GM23248 (cell line): ENCODE data around the gene ISM1. TPM values are rescaled to one million over a fixed set of nuclear protein-coding genes. Genes with fewer than 3 reads are reported as not detected.

ENCODE experiments used
- DNase-seq: peaks from one replicate; pipeline ENCODE4 v3.0.0-alpha.2; 2015
- H2AFZ ChIP-seq: fragments of 200-600 bp; sonication (generic); 2 replicates; pipeline ENCODE4 v1.6.1; 2016; ENCODE audit warnings: antibody characterized with exemption
- H3F3A ChIP-seq: fragments of 200-600 bp; sonication (generic); 2 replicates; pipeline ENCODE4 v1.6.1; 2016; ENCODE audit warnings: mild to moderate bottlenecking, antibody characterized with exemption, mixed run types; ENCODE audit not compliant: insufficient read depth
- H3K27ac ChIP-seq: fragments of 200-600 bp; sonication (generic); 2 replicates; pipeline ENCODE4 v1.5.1; 2016; ENCODE audit warnings: mild to moderate bottlenecking
- H3K27me3 ChIP-seq: fragments of 200-600 bp; sonication (generic); replicated peaks from 2 replicates; pipeline ENCODE4 v1.6.1; 2016; ENCODE audit warnings: mild to moderate bottlenecking; ENCODE audit not compliant: insufficient read depth
- H3K36me3 ChIP-seq: fragments of 200-600 bp; sonication (generic); 2 replicates; pipeline ENCODE4 v1.6.1; 2016; ENCODE audit warnings: low read depth, mild to moderate bottlenecking
- H3K4me1 ChIP-seq: fragments of 200-600 bp; sonication (generic); 2 replicates; pipeline ENCODE4 v1.6.1; 2016; ENCODE audit warnings: mild to moderate bottlenecking; ENCODE audit not compliant: insufficient read depth
- H3K4me2 ChIP-seq: fragments of 200-600 bp; sonication (generic); one replicate; pipeline ENCODE4 v1.6.1; 2016; ENCODE audit warnings: mild to moderate bottlenecking; ENCODE audit not compliant: unreplicated experiment
- H3K4me3 ChIP-seq: fragments of 200-600 bp; sonication (generic); 2 replicates; pipeline ENCODE4 v1.5.1; 2016; ENCODE audit warnings: mild to moderate bottlenecking
- H3K79me2 ChIP-seq: fragments of 200-600 bp; sonication (generic); 2 replicates; pipeline ENCODE4 v1.6.1; 2016; ENCODE audit warnings: mild to moderate bottlenecking; ENCODE audit not compliant: insufficient read depth
- H3K9ac ChIP-seq: fragments of 200-600 bp; sonication (generic); 2 replicates; pipeline ENCODE4 v1.6.1; 2016; ENCODE audit warnings: mild to moderate bottlenecking
- H3K9me2 ChIP-seq: fragments of 200-600 bp; sonication (generic); 2 replicates; pipeline ENCODE4 v1.6.1; 2016; ENCODE audit warnings: mixed run types, mild to moderate bottlenecking, moderate library complexity; ENCODE audit not compliant: insufficient read depth
- H3K9me3 ChIP-seq: fragments of 200-600 bp; sonication (generic); one replicate; pipeline ENCODE4 v1.6.1; 2017; ENCODE audit warnings: low read depth
- H4K20me1 ChIP-seq: fragments of 200-600 bp; sonication (generic); 2 replicates; pipeline ENCODE4 v1.6.0; 2016; ENCODE audit not compliant: insufficient read depth
- EZH2 ChIP-seq: fragments of 200-600 bp; sonication (generic); IDR thresholded peaks from 2 replicates; pipeline ENCODE4 v1.6.1; 2018; ENCODE audit warnings: antibody characterized with exemption, mild to moderate bottlenecking; ENCODE audit not compliant: insufficient read depth, poor library complexity, severe bottlenecking
- EZH2phosphoT487 ChIP-seq: fragments of 200-600 bp; sonication (generic); IDR thresholded peaks from 2 replicates; pipeline ENCODE4 v1.6.1; 2018; ENCODE audit warnings: antibody characterized with exemption, moderate library complexity, mild to moderate bottlenecking, low read depth; ENCODE audit not compliant: insufficient read depth
- WGBS, 2 experiments: methylation state at CpG; one replicate each; pipeline ENCODE4 v1.1.6; 2015 to 2017; ENCODE audit warnings: low lambda C conversion rate in 2 of 2, low coverage in 1 of 2; ENCODE audit errors: missing lambda C conversion rate in 2 of 2; 5-methylcytosine and 5-hydroxymethylcytosine counted together
- in situ Hi-C: fragments of 300-500 bp; cut with MboI; formaldehyde crosslinking; loops from 2 replicates; pipeline ENCODE4 v1.15.0; 2020
- polyA plus RNA-seq: library from polyadenylated mRNA; unstranded; fragments of >200 nt; fragmentation: Nextera tagmentation; extraction: Ambion mirVana; gene quantifications from 2 replicates; pipeline ENCODE4 v1.2.1, GENCODE V29; 2016
- total RNA-seq: library from RNA; depleted of rRNA; stranded (reverse); fragments of >200 nt; shearing (Covaris generic); gene quantifications from 2 replicates; pipeline ENCODE4 v1.2.3, GENCODE V29; 2014

The ISM1 gene
- total and polyA plus RNA-seq, 2 experiments from 2014 or later: 0.06 TPM; not detected in 1

- H3K4me1 ChIP-seq: no peaks in the 10 kb centered on the region
- H3K79me2 ChIP-seq: no peaks in the 10 kb centered on the region
- H3K9ac ChIP-seq: no peak overlapping the region
- H3F3A ChIP-seq: no peaks in the 10 kb centered on the region
- no peaks in the 10 kb centered on the region for H4K20me1 ChIP-seq
- H3K4me2 ChIP-seq: no peak overlapping the region
- 0 out of 2 replicates have a peak, but pooled peaks cover 6% of the 10 kb centered on the region for H3K27me3 ChIP-seq
- no peaks in the 10 kb centered on the region for H3K9me2 ChIP-seq
- in situ Hi-C loops: no loop called here
- 32 to 39% methylated on average over 2 of the region's 2 CpGs for WGBS, 2 experiments
- H3K36me3 ChIP-seq: no peaks in the 10 kb centered on the region
- H3K9me3 ChIP-seq: no peaks in the 10 kb centered on the region
- H3K27ac ChIP-seq: no peak overlapping the region
- no peak overlapping the region for H2AFZ ChIP-seq
- no peak for DNase-seq
- no peak overlapping the region for H3K4me3 ChIP-seq
- TF ChIP-seq EZH2phosphoT487 (no peak), EZH2 (no peak)
Observed at GRCh38 chr20:13262302-13262650, 41.2 kb downstream of the ISM1 start.

GRCh38 chr20:13262671-13263360, 41.7 kb downstream of the ISM1 start:
- H3K4me1 ChIP-seq: no peaks in the 10 kb centered on the region
- 0 out of 2 replicates have a peak, but pooled peaks cover 6% of the 10 kb centered on the region for H3K27me3 ChIP-seq
- no peaks in the 10 kb centered on the region for H3K36me3 ChIP-seq
- no peaks in the 10 kb centered on the region for H3K79me2 ChIP-seq
- H3K9ac ChIP-seq: no peak overlapping the region
- no peaks in the 10 kb centered on the region for H4K20me1 ChIP-seq
- no peak overlapping the region for H3K27ac ChIP-seq
- no peak overlapping the region for H2AFZ ChIP-seq
- in situ Hi-C loops: no loop called here
- no peaks in the 10 kb centered on the region for H3F3A ChIP-seq
- H3K9me2 ChIP-seq: no peaks in the 10 kb centered on the region
- no peak overlapping the region for H3K4me2 ChIP-seq
- 70 to 79% methylated on average over 9 of the region's 9 CpGs for WGBS, 2 experiments
- no peaks in the 10 kb centered on the region for H3K9me3 ChIP-seq
- no peak for DNase-seq
- no peak overlapping the region for H3K4me3 ChIP-seq
- TF ChIP-seq EZH2phosphoT487: no peak
- no peak for TF ChIP-seq EZH2

GRCh38 chr20:13263451-13263850, 42.4 kb downstream of the ISM1 start:
- Histone ChIP-seq H3K79me2 (no peaks in the 10 kb centered on the region), H4K20me1 (no peaks in the 10 kb centered on the region), H3K27ac (no peak overlapping the region), H3K36me3 (no peaks in the 10 kb centered on the region), H2AFZ (no peak overlapping the region), H3K9me3 (no peaks in the 10 kb centered on the region), H3K4me1 (no peaks in the 10 kb centered on the region), H3K27me3 (peaks cover 13% of the 10 kb centered on the region; the same call in 1 of the 2 replicates), H3K4me2 (no peak overlapping the region), H3K9me2 (no peaks in the 10 kb centered on the region), H3F3A (no peaks in the 10 kb centered on the region), H3K4me3 (no peak overlapping the region), H3K9ac (no peak overlapping the region)
- in situ Hi-C loops: no loop called here
- TF ChIP-seq EZH2: no peak
- no peak for TF ChIP-seq EZH2phosphoT487
- DNase-seq: no peak
- 39 to 46% methylated on average over 5 of the region's 5 CpGs for WGBS, 2 experiments

- H3K79me2 ChIP-seq: no peaks in the 10 kb centered on the region
- no peak overlapping the region for H3K4me2 ChIP-seq
- no peak overlapping the region for H3K27ac ChIP-seq
- in situ Hi-C loops: no loop called here
- no peak overlapping the region for H3K4me3 ChIP-seq
- no peaks in the 10 kb centered on the region for H4K20me1 ChIP-seq
- 77 to 81% methylated on average over 5 of the region's 5 CpGs for WGBS, 2 experiments
- TF ChIP-seq EZH2phosphoT487: no peak
- no peak for TF ChIP-seq EZH2
- no peak for DNase-seq
- H3K4me1 ChIP-seq: no peaks in the 10 kb centered on the region
- peaks cover 16% of the 10 kb centered on the region; the same call in 1 of the 2 replicates for H3K27me3 ChIP-seq
- no peaks in the 10 kb centered on the region for H3K36me3 ChIP-seq
- no peaks in the 10 kb centered on the region for H3K9me3 ChIP-seq
- no peaks in the 10 kb centered on the region for H3F3A ChIP-seq
- H2AFZ ChIP-seq: no peak overlapping the region
- no peak overlapping the region for H3K9ac ChIP-seq
- no peaks in the 10 kb centered on the region for H3K9me2 ChIP-seq
Observed at GRCh38 chr20:13264907-13265306, 43.8 kb downstream of the ISM1 start.

GRCh38 chr20:13265941-13266340, 44.9 kb downstream of the ISM1 start:
- in situ Hi-C loops: no loop called here
- H3K4me2 ChIP-seq: no peak overlapping the region
- no peaks in the 10 kb centered on the region for H3K9me2 ChIP-seq
- H3K9me3 ChIP-seq: no peaks in the 10 kb centered on the region
- H3K27ac ChIP-seq: no peak overlapping the region
- no peaks in the 10 kb centered on the region for H4K20me1 ChIP-seq
- 62 to 65% methylated on average over 4 of the region's 4 CpGs for WGBS, 2 experiments
- no peak overlapping the region for H3K4me3 ChIP-seq
- no peak for TF ChIP-seq EZH2
- TF ChIP-seq EZH2phosphoT487: no peak
- H3K27me3 ChIP-seq: peaks cover 16% of the 10 kb centered on the region; the same call in 1 of the 2 replicates
- no peaks in the 10 kb centered on the region for H3F3A ChIP-seq
- no peaks in the 10 kb centered on the region for H3K79me2 ChIP-seq
- H3K4me1 ChIP-seq: no peaks in the 10 kb centered on the region
- no peak for DNase-seq
- no peak overlapping the region for H3K9ac ChIP-seq
- no peak overlapping the region for H2AFZ ChIP-seq
- H3K36me3 ChIP-seq: no peaks in the 10 kb centered on the region
